Prostate gland (tissue), 2 donors: ENCODE data around the gene CSNK1G3. TPM values are rescaled to one million over a fixed set of nuclear protein-coding genes. Genes with fewer than 3 reads are reported as not detected.

Experiments
- DNase-seq: peaks from one replicate; pipeline ENCODE4 v3.0.0-alpha.2; 2019; ENCODE audit warnings: low spot score
- H3K27ac ChIP-seq, 2 donors: fragments of 200-600 bp; sonication (generic); 2 replicates each; pipeline ENCODE4 v1.5.1; 2017 to 2019
- H3K27me3 ChIP-seq: fragments of 200-600 bp; sonication (generic); replicated peaks from 2 replicates; pipeline ENCODE4 v1.5.1; 2019; ENCODE audit not compliant: insufficient read depth
- H3K36me3 ChIP-seq, 2 donors: fragments of 200-600 bp; sonication (generic); 1 replicate in 1 of 2; 2 replicates in 1 of 2; pipeline versions ENCODE4 v1.5.1 to v1.8.1; 2017 to 2019
- H3K4me1 ChIP-seq: fragments of 200-600 bp; sonication (generic); replicated peaks from 2 replicates; pipeline ENCODE4 v1.5.1; 2019
- H3K4me3 ChIP-seq, 2 donors: fragments of 200-600 bp; sonication (generic); 2 replicates each; pipeline ENCODE4 v1.5.1; 2017 to 2019
- H3K9me3 ChIP-seq: fragments of 200-600 bp; sonication (generic); 2 replicates; pipeline ENCODE4 v1.5.1; 2017
- POLR2A ChIP-seq: fragments of 450-650 bp; IDR thresholded peaks from one replicate; pipeline ENCODE4 v1.6.1; 2016; ENCODE audit warnings: antibody characterized with exemption, mild to moderate bottlenecking
- POLR2AphosphoS5 ChIP-seq: sonication (generic); formaldehyde crosslinking; IDR thresholded peaks from one replicate; pipeline ENCODE4 v1.6.1; 2017; ENCODE audit warnings: antibody characterized with exemption
- WGBS: methylation state at CpG from one replicate; pipeline ENCODE4 v1.1.5; 2018; 5-methylcytosine and 5-hydroxymethylcytosine counted together
- intact Hi-C: fragments of 100-400 bp; cut with DNase I; formaldehyde crosslinking; loops from one replicate; pipeline ENCODE4 v1.14.2; 2022
- total RNA-seq, 2 donors: library from RNA; depleted of rRNA; stranded (reverse); fragments of >200 nt; gene quantifications; one replicate each; pipeline ENCODE4 v1.1.0, GENCODE V29; 2016
- TF ChIP-seq, protein P1 (sequence below), 4 experiments: fragments of 200-600 bp in 2 of 4; fragments of 450-650 bp in 2 of 4; sonication (generic) in 2 of 4; IDR thresholded peaks; 1 replicate in 3 of 4; 2 replicates in 1 of 4; pipeline ENCODE4 v1.5.1; 2016 to 2019; ENCODE audit warnings: antibody characterized with exemption in 4 of 4, mild to moderate bottlenecking in 2 of 4, moderate library complexity in 2 of 4

CSNK1G3 gene
- total RNA-seq, 2 donors from 2014 or later, result 37.1 to 43.1 TPM

- Histone ChIP-seq H3K36me3 (no peaks in the 10 kb centered on the region), H3K4me1 (no peaks in the 10 kb centered on the region), H3K9me3 (no peaks in the 10 kb centered on the region), H3K4me3 (no peak overlapping the region), H3K27me3 (no peaks in the 10 kb centered on the region), H3K27ac (no peak overlapping the region)
- TF ChIP-seq, protein P1, sequence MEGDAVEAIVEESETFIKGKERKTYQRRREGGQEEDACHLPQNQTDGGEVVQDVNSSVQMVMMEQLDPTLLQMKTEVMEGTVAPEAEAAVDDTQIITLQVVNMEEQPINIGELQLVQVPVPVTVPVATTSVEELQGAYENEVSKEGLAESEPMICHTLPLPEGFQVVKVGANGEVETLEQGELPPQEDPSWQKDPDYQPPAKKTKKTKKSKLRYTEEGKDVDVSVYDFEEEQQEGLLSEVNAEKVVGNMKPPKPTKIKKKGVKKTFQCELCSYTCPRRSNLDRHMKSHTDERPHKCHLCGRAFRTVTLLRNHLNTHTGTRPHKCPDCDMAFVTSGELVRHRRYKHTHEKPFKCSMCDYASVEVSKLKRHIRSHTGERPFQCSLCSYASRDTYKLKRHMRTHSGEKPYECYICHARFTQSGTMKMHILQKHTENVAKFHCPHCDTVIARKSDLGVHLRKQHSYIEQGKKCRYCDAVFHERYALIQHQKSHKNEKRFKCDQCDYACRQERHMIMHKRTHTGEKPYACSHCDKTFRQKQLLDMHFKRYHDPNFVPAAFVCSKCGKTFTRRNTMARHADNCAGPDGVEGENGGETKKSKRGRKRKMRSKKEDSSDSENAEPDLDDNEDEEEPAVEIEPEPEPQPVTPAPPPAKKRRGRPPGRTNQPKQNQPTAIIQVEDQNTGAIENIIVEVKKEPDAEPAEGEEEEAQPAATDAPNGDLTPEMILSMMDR (IDR thresholded peaks at IDR 0.05), result no peak
- TF ChIP-seq POLR2AphosphoS5 (no peak), POLR2A (no peak)
- WGBS, result 85% methylated on average over 1 of the region's 1 CpG
- no peak for DNase-seq
- intact Hi-C loops, result no loop called here
These were observed 35.2 kb upstream of the CSNK1G3 start for GRCh38 chr5:123476731-123477130.

DNA sequence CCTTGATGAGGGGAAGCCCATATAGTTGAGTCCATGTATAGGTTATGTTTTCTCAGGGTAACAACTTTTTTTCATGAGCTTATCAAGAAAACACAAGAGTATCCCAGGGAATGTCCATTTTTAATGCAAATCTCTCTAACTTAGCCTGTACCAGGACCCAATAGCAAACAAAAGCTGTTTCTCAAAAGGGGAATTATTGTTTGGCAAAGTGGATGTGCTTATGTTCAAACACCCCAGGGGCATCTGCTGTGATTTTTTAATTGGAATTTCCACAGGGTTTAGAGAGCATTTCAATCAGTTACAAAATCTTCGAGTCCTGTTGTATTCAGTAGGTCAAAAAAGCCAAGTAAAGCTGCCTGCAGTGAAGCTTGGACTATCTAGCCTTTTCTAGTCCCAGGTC, 33.4 kb upstream of the CSNK1G3 start:
- TF ChIP-seq POLR2A (no peak), POLR2AphosphoS5 (no peak)
- TF ChIP-seq, protein P1 (IDR thresholded peaks at IDR 0.05), result no peak
- H3K27ac ChIP-seq, result no peak overlapping the region

DNA sequence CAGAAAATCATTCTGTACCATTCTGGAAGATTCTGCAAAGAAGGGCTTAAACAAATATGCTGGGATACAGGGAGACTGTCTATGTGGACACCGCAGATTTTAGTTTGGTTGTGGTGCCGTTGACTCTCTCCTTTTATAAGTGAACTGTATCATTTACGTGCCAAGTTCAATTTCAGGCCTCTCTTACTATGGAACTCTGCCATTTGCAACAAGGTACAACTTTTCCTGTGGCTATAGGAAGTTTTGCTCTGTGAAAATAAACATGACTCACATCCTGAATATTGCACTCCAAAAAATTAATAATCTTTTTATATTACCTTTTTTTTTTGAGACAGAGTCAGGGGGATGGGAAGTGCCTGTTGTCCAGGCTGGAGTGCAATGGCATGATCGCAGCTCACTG, 29.7 kb upstream of the CSNK1G3 start:
- WGBS, result 81% methylated on average over 4 of the region's 4 CpGs
- H3K27ac ChIP-seq, result no peak overlapping the region
- H3K36me3 ChIP-seq, result no peaks in the 10 kb centered on the region
- no peaks in the 10 kb centered on the region for H3K27me3 ChIP-seq
- no peak overlapping the region for H3K4me3 ChIP-seq
- no peak for TF ChIP-seq POLR2A
- TF ChIP-seq POLR2AphosphoS5, result no peak
- TF ChIP-seq, protein P1 (IDR thresholded peaks at IDR 0.05), result no peak
- no peak for DNase-seq
- H3K4me1 ChIP-seq, result no peaks in the 10 kb centered on the region
- no peaks in the 10 kb centered on the region for H3K9me3 ChIP-seq
- intact Hi-C loops, result no loop called here

More for the DNA sequence above, 33.4 kb upstream of the CSNK1G3 start:
- Histone ChIP-seq H3K27me3 (no peaks in the 10 kb centered on the region), H3K9me3 (no peaks in the 10 kb centered on the region), H3K36me3 (no peaks in the 10 kb centered on the region), H3K4me3 (no peak overlapping the region), H3K4me1 (no peaks in the 10 kb centered on the region)
- WGBS, result 63% methylated on average over 1 of the region's 1 CpG
- DNase-seq, result no peak
- intact Hi-C loops, result no loop called here

- intact Hi-C loops, result no loop called here
- no peak for DNase-seq
- no peak for TF ChIP-seq POLR2A
- TF ChIP-seq, protein P1 (IDR thresholded peaks at IDR 0.05), result no peak
- TF ChIP-seq POLR2AphosphoS5, result no peak
- no peaks in the 10 kb centered on the region for H3K36me3 ChIP-seq
- H3K4me3 ChIP-seq, result no peak overlapping the region
- no peaks in the 10 kb centered on the region for H3K4me1 ChIP-seq
- no peak overlapping the region for H3K27ac ChIP-seq
- H3K27me3 ChIP-seq, result no peaks in the 10 kb centered on the region
- H3K9me3 ChIP-seq, result no peaks in the 10 kb centered on the region
These were observed 28.4 kb upstream of the CSNK1G3 start for GRCh38 chr5:123483446-123484077.

GRCh38 chr5:123485275-123485674, 26.7 kb upstream of the CSNK1G3 start:
- TF ChIP-seq, protein P1 (IDR thresholded peaks at IDR 0.05), result no peak
- TF ChIP-seq POLR2A, result no peak
- no peak for TF ChIP-seq POLR2AphosphoS5
- Histone ChIP-seq H3K9me3 (no peaks in the 10 kb centered on the region), H3K27ac (no peak overlapping the region), H3K36me3 (no peaks in the 10 kb centered on the region), H3K27me3 (no peaks in the 10 kb centered on the region), H3K4me3 (no peak overlapping the region), H3K4me1 (no peaks in the 10 kb centered on the region)
- intact Hi-C loops, result no loop called here
- WGBS, result 64% methylated on average over 2 of the region's 2 CpGs
- no peak for DNase-seq
